SK-N-SH treated with all-trans-retinoic acid at 6 μM for 48 hours (cell line): ENCODE measurements around the gene RAB4A.

ENCODE experiments used
- ATAC-seq: fragments of 200-7000 bp; cut with Tn5 transposase; 3 replicates; pipeline ENCODE4 v1.9.1; 2020; ENCODE audit warnings: mild to moderate bottlenecking, moderate library complexity
- ARNTL ChIP-seq: fragments of 450-650 bp; formaldehyde crosslinking; IDR thresholded peaks from 2 replicates; pipeline ENCODE4 v1.5.0; 2020; ENCODE audit warnings: low read depth, mild to moderate bottlenecking, moderate library complexity, borderline replicate concordance
- BACH2 ChIP-seq: fragments of 250-450 bp; sonication (Bioruptor Pico); IDR thresholded peaks from 2 replicates; pipeline ENCODE4 v1.9.0; 2021; ENCODE audit warnings: mild to moderate bottlenecking, borderline replicate concordance
- CREB5 ChIP-seq: fragments of 250-450 bp; sonication (Bioruptor Pico); IDR thresholded peaks from 2 replicates; pipeline ENCODE4 v1.5.1; 2020; ENCODE audit warnings: low read depth, mild to moderate bottlenecking, moderate library complexity
- CSDC2 ChIP-seq: fragments of 250-450 bp; sonication (Bioruptor Pico); IDR thresholded peaks from 2 replicates; pipeline ENCODE4 v1.5.0; 2020; ENCODE audit warnings: mild to moderate bottlenecking, moderate library complexity
- ESRRG ChIP-seq: fragments of 250-450 bp; sonication (Bioruptor Pico); IDR thresholded peaks from 2 replicates; pipeline ENCODE4 v1.6.1; 2021; ENCODE audit warnings: mild to moderate bottlenecking
- GLIS3 ChIP-seq: fragments of 250-450 bp; sonication (Bioruptor Pico); IDR thresholded peaks from 2 replicates; pipeline ENCODE4 v1.5.0; 2020; ENCODE audit warnings: mild to moderate bottlenecking, moderate library complexity
- ISL1 ChIP-seq: fragments of 250-450 bp; sonication (Bioruptor Pico); IDR thresholded peaks from 2 replicates; pipeline ENCODE4 v2.1.2; 2022; ENCODE audit warnings: mild to moderate bottlenecking, moderate library complexity
- OSR1 ChIP-seq: fragments of 250-450 bp; sonication (Bioruptor Pico); IDR thresholded peaks from 2 replicates; pipeline ENCODE4 v1.8.0; 2022; ENCODE audit warnings: moderate library complexity, mild to moderate bottlenecking, inconsistent platforms
- PATZ1 ChIP-seq: fragments of 250-450 bp; sonication (Bioruptor Pico); IDR thresholded peaks from 2 replicates; pipeline ENCODE4 v1.8.0; 2020; ENCODE audit warnings: mild to moderate bottlenecking, moderate library complexity, borderline replicate concordance
- PPARA ChIP-seq: fragments of 250-450 bp; sonication (Bioruptor Pico); IDR thresholded peaks from 2 replicates; pipeline ENCODE4 v1.5.0; 2020; ENCODE audit warnings: mild to moderate bottlenecking, borderline replicate concordance
- RARB ChIP-seq: fragments of 250-450 bp; sonication (Bioruptor Pico); IDR thresholded peaks from 2 replicates; pipeline ENCODE4 v1.8.0; 2021; ENCODE audit warnings: mild to moderate bottlenecking, moderate library complexity
- SNAI2 ChIP-seq: fragments of 250-450 bp; sonication (Bioruptor Pico); IDR thresholded peaks from 2 replicates; pipeline ENCODE4 v1.5.0; 2020; ENCODE audit warnings: mild to moderate bottlenecking, moderate library complexity
- TCF4 ChIP-seq: fragments of 250-450 bp; sonication (Bioruptor Pico); IDR thresholded peaks from 2 replicates; pipeline ENCODE4 v1.8.0; 2021; ENCODE audit warnings: mild to moderate bottlenecking, moderate library complexity, borderline replicate concordance
- TOX ChIP-seq: fragments of 250-450 bp; sonication (Bioruptor Pico); IDR thresholded peaks from 2 replicates; pipeline ENCODE4 v1.8.0; 2021; ENCODE audit warnings: mild to moderate bottlenecking, moderate library complexity, borderline replicate concordance
- ZC3H10 ChIP-seq: fragments of 250-450 bp; sonication (Bioruptor Pico); IDR thresholded peaks from 2 replicates; pipeline ENCODE4 v1.5.1; 2021; ENCODE audit warnings: mild to moderate bottlenecking, moderate library complexity
- ZFP3 ChIP-seq: fragments of 250-450 bp; sonication (Bioruptor Pico); IDR thresholded peaks from 2 replicates; pipeline ENCODE4 v1.5.0; 2020; ENCODE audit warnings: mild to moderate bottlenecking, moderate library complexity
- ZFP30 ChIP-seq: fragments of 450-650 bp; formaldehyde crosslinking; IDR thresholded peaks from 2 replicates; pipeline ENCODE4 v1.5.0; 2022; ENCODE audit warnings: mild to moderate bottlenecking, moderate library complexity
- ZNF565 ChIP-seq: fragments of 450-650 bp; formaldehyde crosslinking; conservative IDR thresholded peaks from 2 replicates; pipeline ENCODE4 v1.5.0; 2020; ENCODE audit warnings: low read depth, mild to moderate bottlenecking, moderate library complexity
- ZNF70 ChIP-seq: fragments of 450-650 bp; formaldehyde crosslinking; IDR thresholded peaks from 2 replicates; pipeline ENCODE4 v1.5.0; 2020; ENCODE audit warnings: mild to moderate bottlenecking, moderate library complexity
- ZNF8 ChIP-seq: fragments of 450-650 bp; formaldehyde crosslinking; IDR thresholded peaks from 2 replicates; pipeline ENCODE4 v1.5.0; 2020; ENCODE audit warnings: mild to moderate bottlenecking, moderate library complexity
- TF ChIP-seq, protein P1 (sequence below): fragments of 250-450 bp; sonication (Bioruptor Pico); IDR thresholded peaks from 2 replicates; pipeline ENCODE4 v1.5.1; 2021; ENCODE audit warnings: mild to moderate bottlenecking, moderate library complexity
- TF ChIP-seq, protein P2 (sequence below): fragments of 250-450 bp; sonication (Bioruptor Pico); IDR thresholded peaks from 2 replicates; pipeline ENCODE4 v1.8.0; 2021; ENCODE audit warnings: low read depth, mild to moderate bottlenecking, moderate library complexity, borderline replicate concordance
- TF ChIP-seq, protein P3 (sequence below): fragments of 250-450 bp; sonication (Bioruptor Pico); IDR thresholded peaks from 2 replicates; pipeline ENCODE4 v1.5.0; 2020; ENCODE audit warnings: mild to moderate bottlenecking, moderate library complexity

RAB4A gene

GRCh38 chr1:229309074-229309473 is 38.2 kb downstream of the RAB4A start:
- ATAC-seq: no peak
- TF ChIP-seq CSDC2 (CRISPR knock-in tag): no peak
- TF ChIP-seq, protein P1, sequence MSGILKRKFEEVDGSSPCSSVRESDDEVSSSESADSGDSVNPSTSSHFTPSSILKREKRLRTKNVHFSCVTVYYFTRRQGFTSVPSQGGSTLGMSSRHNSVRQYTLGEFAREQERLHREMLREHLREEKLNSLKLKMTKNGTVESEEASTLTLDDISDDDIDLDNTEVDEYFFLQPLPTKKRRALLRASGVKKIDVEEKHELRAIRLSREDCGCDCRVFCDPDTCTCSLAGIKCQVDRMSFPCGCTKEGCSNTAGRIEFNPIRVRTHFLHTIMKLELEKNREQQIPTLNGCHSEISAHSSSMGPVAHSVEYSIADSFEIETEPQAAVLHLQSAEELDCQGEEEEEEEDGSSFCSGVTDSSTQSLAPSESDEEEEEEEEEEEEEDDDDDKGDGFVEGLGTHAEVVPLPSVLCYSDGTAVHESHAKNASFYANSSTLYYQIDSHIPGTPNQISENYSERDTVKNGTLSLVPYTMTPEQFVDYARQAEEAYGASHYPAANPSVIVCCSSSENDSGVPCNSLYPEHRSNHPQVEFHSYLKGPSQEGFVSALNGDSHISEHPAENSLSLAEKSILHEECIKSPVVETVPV (CRISPR knock-in tag): no peak
- TF ChIP-seq PATZ1: no peak
- TF ChIP-seq ZNF70 (CRISPR knock-in tag): no peak
- no peak for TF ChIP-seq ISL1 (CRISPR knock-in tag)
- no peak for TF ChIP-seq SNAI2 (CRISPR knock-in tag)
- TF ChIP-seq TCF4: no peak
- TF ChIP-seq, protein P2, sequence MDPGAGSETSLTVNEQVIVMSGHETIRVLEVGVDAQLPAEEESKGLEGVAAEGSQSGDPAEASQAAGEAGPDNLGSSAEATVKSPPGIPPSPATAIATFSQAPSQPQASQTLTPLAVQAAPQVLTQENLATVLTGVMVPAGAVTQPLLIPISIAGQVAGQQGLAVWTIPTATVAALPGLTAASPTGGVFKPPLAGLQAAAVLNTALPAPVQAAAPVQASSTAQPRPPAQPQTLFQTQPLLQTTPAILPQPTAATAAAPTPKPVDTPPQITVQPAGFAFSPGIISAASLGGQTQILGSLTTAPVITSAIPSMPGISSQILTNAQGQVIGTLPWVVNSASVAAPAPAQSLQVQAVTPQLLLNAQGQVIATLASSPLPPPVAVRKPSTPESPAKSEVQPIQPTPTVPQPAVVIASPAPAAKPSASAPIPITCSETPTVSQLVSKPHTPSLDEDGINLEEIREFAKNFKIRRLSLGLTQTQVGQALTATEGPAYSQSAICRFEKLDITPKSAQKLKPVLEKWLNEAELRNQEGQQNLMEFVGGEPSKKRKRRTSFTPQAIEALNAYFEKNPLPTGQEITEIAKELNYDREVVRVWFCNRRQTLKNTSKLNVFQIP (CRISPR knock-in tag): no peak
- no peak for TF ChIP-seq BACH2
- TF ChIP-seq ESRRG (CRISPR knock-in tag): no peak
- no peak for TF ChIP-seq ZNF8
- no peak for TF ChIP-seq ZNF565 (CRISPR knock-in tag)

- TF ChIP-seq TOX (CRISPR knock-in tag) (no peak), OSR1 (CRISPR knock-in tag) (no peak), CSDC2 (CRISPR knock-in tag) (no peak), GLIS3 (CRISPR knock-in tag) (no peak), ZFP3 (CRISPR knock-in tag) (no peak), PPARA (CRISPR knock-in tag) (no peak), ZC3H10 (CRISPR knock-in tag) (no peak), TCF4 (no peak), ARNTL (no peak), ZFP30 (CRISPR knock-in tag) (no peak), PATZ1 (no peak), ZNF565 (CRISPR knock-in tag) (no peak), RARB (CRISPR knock-in tag) (no peak)
- TF ChIP-seq, protein P3, sequence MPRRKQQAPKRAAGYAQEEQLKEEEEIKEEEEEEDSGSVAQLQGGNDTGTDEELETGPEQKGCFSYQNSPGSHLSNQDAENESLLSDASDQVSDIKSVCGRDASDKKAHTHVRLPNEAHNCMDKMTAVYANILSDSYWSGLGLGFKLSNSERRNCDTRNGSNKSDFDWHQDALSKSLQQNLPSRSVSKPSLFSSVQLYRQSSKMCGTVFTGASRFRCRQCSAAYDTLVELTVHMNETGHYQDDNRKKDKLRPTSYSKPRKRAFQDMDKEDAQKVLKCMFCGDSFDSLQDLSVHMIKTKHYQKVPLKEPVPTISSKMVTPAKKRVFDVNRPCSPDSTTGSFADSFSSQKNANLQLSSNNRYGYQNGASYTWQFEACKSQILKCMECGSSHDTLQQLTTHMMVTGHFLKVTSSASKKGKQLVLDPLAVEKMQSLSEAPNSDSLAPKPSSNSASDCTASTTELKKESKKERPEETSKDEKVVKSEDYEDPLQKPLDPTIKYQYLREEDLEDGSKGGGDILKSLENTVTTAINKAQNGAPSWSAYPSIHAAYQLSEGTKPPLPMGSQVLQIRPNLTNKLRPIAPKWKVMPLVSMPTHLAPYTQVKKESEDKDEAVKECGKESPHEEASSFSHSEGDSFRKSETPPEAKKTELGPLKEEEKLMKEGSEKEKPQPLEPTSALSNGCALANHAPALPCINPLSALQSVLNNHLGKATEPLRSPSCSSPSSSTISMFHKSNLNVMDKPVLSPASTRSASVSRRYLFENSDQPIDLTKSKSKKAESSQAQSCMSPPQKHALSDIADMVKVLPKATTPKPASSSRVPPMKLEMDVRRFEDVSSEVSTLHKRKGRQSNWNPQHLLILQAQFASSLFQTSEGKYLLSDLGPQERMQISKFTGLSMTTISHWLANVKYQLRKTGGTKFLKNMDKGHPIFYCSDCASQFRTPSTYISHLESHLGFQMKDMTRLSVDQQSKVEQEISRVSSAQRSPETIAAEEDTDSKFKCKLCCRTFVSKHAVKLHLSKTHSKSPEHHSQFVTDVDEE: no peak
- ATAC-seq: no peak
These were observed 38.8 kb downstream of the RAB4A start for GRCh38 chr1:229309684-229310083.

- ATAC-seq: no peak
- TF ChIP-seq ZNF70 (CRISPR knock-in tag) (no peak), SNAI2 (CRISPR knock-in tag) (no peak), ZFP3 (CRISPR knock-in tag) (no peak), CREB5 (no peak), ISL1 (CRISPR knock-in tag) (no peak), ARNTL (no peak), TCF4 (no peak), ZNF8 (no peak), RARB (CRISPR knock-in tag) (no peak), OSR1 (CRISPR knock-in tag) (no peak), CSDC2 (CRISPR knock-in tag) (no peak)
- TF ChIP-seq, protein P3: no peak
- TF ChIP-seq, protein P2 (CRISPR knock-in tag): no peak
These were observed 39.9 kb downstream of the RAB4A start for GRCh38 chr1:229310833-229311232.
